Measurements from ENCODE around the gene PAK4. TPM values are rescaled to one million over a fixed set of nuclear protein-coding genes. Genes with fewer than 3 reads are reported as not detected.

PAK4 gene
- total RNA-seq, 1 donor from 2014 or later = 18.0 TPM

- DNase-seq (ENCODE audit: low spot score) = no peak
Measured at GRCh38 chr19:39178296-39179006, 52.9 kb downstream of the PAK4 start.

GRCh38 chr19:39179754-39180153 lies 54.2 kb downstream of the PAK4 start:
- no peak for DNase-seq (ENCODE audit: low spot score)

- DNase-seq (ENCODE audit: low spot score) = no peak
Measured at GRCh38 chr19:39180749-39181148, 55.2 kb downstream of the PAK4 start.

- no peak for DNase-seq (ENCODE audit: low spot score)
Measured at GRCh38 chr19:39181500-39182173, 56.1 kb downstream of the PAK4 start.

GRCh38 chr19:39182174-39182505 lies 56.6 kb downstream of the PAK4 start:
- no peak for DNase-seq (ENCODE audit: low spot score)

GRCh38 chr19:39183104-39183503 lies 57.5 kb downstream of the PAK4 start:
- no peak for DNase-seq (ENCODE audit: low spot score)

- no peak for DNase-seq (ENCODE audit: low spot score)
Measured at GRCh38 chr19:39186391-39186790, 60.8 kb downstream of the PAK4 start.

- no peak for DNase-seq (ENCODE audit: low spot score)
Measured at GRCh38 chr19:39187552-39187943, 62.0 kb downstream of the PAK4 start.

- DNase-seq (ENCODE audit: low spot score) = no peak
Measured at GRCh38 chr19:39188960-39189359, 63.4 kb downstream of the PAK4 start.

- no peak for DNase-seq (ENCODE audit: low spot score)
Measured at GRCh38 chr19:39190768-39191167, 65.2 kb downstream of the PAK4 start.

- DNase-seq (ENCODE audit: low spot score) = no peak
Measured at GRCh38 chr19:39192846-39193245, 67.3 kb downstream of the PAK4 start.

- DNase-seq (ENCODE audit: low spot score) = no peak
Measured at GRCh38 chr19:39193803-39194202, 68.2 kb downstream of the PAK4 start.

GRCh38 chr19:39194832-39195542 lies 69.4 kb downstream of the PAK4 start:
- no peak for DNase-seq (ENCODE audit: low spot score)

- DNase-seq (ENCODE audit: low spot score) = no peak
Measured at GRCh38 chr19:39195755-39196154, 70.2 kb downstream of the PAK4 start.

GRCh38 chr19:39196320-39196719 lies 70.7 kb downstream of the PAK4 start:
- DNase-seq (ENCODE audit: low spot score) = no peak

- no peak for DNase-seq (ENCODE audit: low spot score)
Measured at GRCh38 chr19:39196860-39197562, 71.4 kb downstream of the PAK4 start, which contains the start of gene NCCRP1. Gene NCCRP1, plus strand, starts transcription at chr19:39196964. Its CDS starts 19 bp downstream, at chr19:39196983.

GRCh38 chr19:39197808-39198207 lies 72.2 kb downstream of the PAK4 start:
- DNase-seq (ENCODE audit: low spot score) = no peak

GRCh38 chr19:39199025-39199424 lies 73.4 kb downstream of the PAK4 start:
- no peak for DNase-seq (ENCODE audit: low spot score)

- no peak for DNase-seq (ENCODE audit: low spot score)
Measured at GRCh38 chr19:39200066-39200802, 74.6 kb downstream of the PAK4 start.

- no peak for DNase-seq (ENCODE audit: low spot score)
Measured at GRCh38 chr19:39200803-39201115, 75.2 kb downstream of the PAK4 start.

GRCh38 chr19:39202998-39203355 lies 77.4 kb downstream of the PAK4 start:
- no peak for DNase-seq (ENCODE audit: low spot score)
